H1 (cell line): ENCODE measurements around the gene PDE4B. TPM values are rescaled to one million over a fixed set of nuclear protein-coding genes. Genes with fewer than 3 reads are reported as not detected.

ENCODE experiments used
- CTCF ChIA-PET: fragments of 300-600 bp; sonication (Branson Sonifier 250); formaldehyde crosslinking; loops from one replicate; lab custom pipeline; 2021; ENCODE audit not compliant: partially characterized antibody; lab: Charles Lee
- POLR2A ChIA-PET: fragments of 300-600 bp; sonication (Branson Sonifier 250); formaldehyde crosslinking; loops from one replicate; lab custom pipeline; 2021; ENCODE audit warnings: inconsistent platforms; ENCODE audit not compliant: partially characterized antibody; lab: Charles Lee
- DNase-seq, 2 experiments: peaks; one replicate each; pipeline versions ENCODE4 v3.0.0 to v3.0.0-alpha.2; 2010 to 2022; ENCODE audit warnings: low spot score in 2 of 2, low read depth in 1 of 2, mixed read lengths in 1 of 2
- FAIRE-seq: peaks from 2 replicates; lab custom pipeline; 2011; peaks lifted over from hg19 to GRCh38; lab: Jason Lieb, UNC
- H2AFZ ChIP-seq: 2 replicates; pipeline ENCODE4 v1.8.1; 2012; ENCODE audit warnings: low read length, inconsistent platforms
- H2AK5ac ChIP-seq: 2 replicates; pipeline ENCODE4 v1.6.1; 2013; ENCODE audit warnings: low read depth, low read length
- H2BK120ac ChIP-seq: replicated peaks from 2 replicates; pipeline ENCODE3; 2013; ENCODE audit warnings: low read depth, low read length, inconsistent platforms
- H2BK12ac ChIP-seq: 2 replicates; pipeline ENCODE4 v1.6.1; 2013; ENCODE audit warnings: low read depth, low read length
- H2BK15ac ChIP-seq: 2 replicates; pipeline ENCODE4 v1.6.1; 2013; ENCODE audit warnings: low read length
- H2BK20ac ChIP-seq: 2 replicates; pipeline ENCODE4 v1.6.1; 2013; ENCODE audit warnings: low read length
- H2BK5ac ChIP-seq: 2 replicates; pipeline ENCODE4 v1.6.1; 2013; ENCODE audit warnings: low read depth, low read length
- H3K14ac ChIP-seq: 2 replicates; pipeline ENCODE4 v1.6.1; 2013; ENCODE audit warnings: inconsistent platforms; ENCODE audit not compliant: insufficient read length
- H3K18ac ChIP-seq: 2 replicates; pipeline ENCODE4 v1.6.1; 2013; ENCODE audit warnings: low read length; ENCODE audit errors: extremely low read depth
- H3K23ac ChIP-seq: 2 replicates; pipeline ENCODE4 v1.6.1; 2013; ENCODE audit warnings: inconsistent platforms; ENCODE audit not compliant: insufficient read length
- H3K23me2 ChIP-seq: 2 replicates; pipeline ENCODE4 v1.6.1; 2013; ENCODE audit warnings: low read depth, low read length
- H3K27ac ChIP-seq: 2 replicates; pipeline ENCODE4 v1.6.1; 2011; ENCODE audit warnings: low read depth, low read length, inconsistent platforms
- H3K27me3 ChIP-seq, 4 experiments: replicated peaks in 1 of 4; 1 replicate in 1 of 4; 2 replicates in 3 of 4; pipeline versions ENCODE4 v1.6.1 to v1.8.1; 2011 to 2013; ENCODE audit warnings: low read length in 3 of 4, mild to moderate bottlenecking in 3 of 4, inconsistent platforms in 2 of 4, mixed read lengths in 2 of 4, moderate library complexity in 1 of 4; ENCODE audit not compliant: control insufficient read depth in 3 of 4, insufficient read depth in 3 of 4; ENCODE audit errors: extremely low read depth in 1 of 4
- H3K36me3 ChIP-seq, 4 experiments: 2 replicates each; pipeline versions ENCODE4 v1.6.1 to v1.8.1; 2011 to 2013; ENCODE audit warnings: mild to moderate bottlenecking in 4 of 4, low read length in 3 of 4, moderate library complexity in 2 of 4, control low read depth in 1 of 4, inconsistent platforms in 1 of 4; ENCODE audit not compliant: insufficient read depth in 4 of 4, control insufficient read depth in 2 of 4
- H3K4ac ChIP-seq: replicated peaks from 2 replicates; pipeline ENCODE3; 2013; ENCODE audit warnings: low read length, low read depth, mixed read lengths, inconsistent platforms; ENCODE audit not compliant: insufficient read length
- H3K4me1 ChIP-seq, 4 experiments: replicated peaks in 1 of 4; 1 replicate in 1 of 4; 2 replicates in 3 of 4; pipeline versions ENCODE4 v1.6.1 to v1.8.1; 2011 to 2013; ENCODE audit warnings: low read length in 3 of 4, inconsistent platforms in 2 of 4, mixed read lengths in 1 of 4; ENCODE audit not compliant: insufficient read depth in 4 of 4, control insufficient read depth in 3 of 4
- H3K4me2 ChIP-seq, 2 experiments: 2 replicates each; pipeline versions ENCODE4 v1.6.1 to v1.8.1; 2011 to 2013; ENCODE audit warnings: low read depth in 2 of 2, low read length in 2 of 2, control low read depth in 1 of 2, inconsistent platforms in 1 of 2, mild to moderate bottlenecking in 1 of 2; ENCODE audit not compliant: insufficient read depth in 1 of 2
- H3K4me3 ChIP-seq, 4 experiments: fragments of 200-600, 300-600 bp in 1 of 4; sonication (generic), shearing (Covaris generic), sonication (Bioruptor Twin) in 1 of 4; 2 replicates each; pipeline versions ENCODE4 v1.5.1 to v1.8.1; 2011 to 2016; ENCODE audit warnings: low read length in 4 of 4, low read depth in 3 of 4, control low read depth in 2 of 4, inconsistent platforms in 2 of 4, mild to moderate bottlenecking in 2 of 4, mixed read lengths in 1 of 4, moderate library complexity in 1 of 4; ENCODE audit not compliant: insufficient read depth in 2 of 4; ENCODE audit errors: extremely low read depth in 1 of 4
- H3K56ac ChIP-seq: replicated peaks from 2 replicates; pipeline ENCODE3; 2013; ENCODE audit warnings: low read depth, mild to moderate bottlenecking, mixed read lengths, low read length, inconsistent platforms; ENCODE audit not compliant: insufficient read length
- H3K79me1 ChIP-seq: 2 replicates; pipeline ENCODE4 v1.6.1; 2013; ENCODE audit warnings: low read depth, low read length, control low read depth
- H3K79me2 ChIP-seq, 2 experiments: 2 replicates each; pipeline versions ENCODE4 v1.6.1 to v1.8.1; 2012 to 2013; ENCODE audit warnings: low read length in 2 of 2, mild to moderate bottlenecking in 2 of 2, inconsistent platforms in 1 of 2; ENCODE audit not compliant: insufficient read depth in 2 of 2, control insufficient read depth in 1 of 2
- H3K9ac ChIP-seq, 4 experiments: replicated peaks in 1 of 4; 1 replicate in 1 of 4; 2 replicates in 3 of 4; pipeline versions ENCODE4 v1.6.1 to v1.8.1; 2011 to 2013; ENCODE audit warnings: low read depth in 3 of 4, low read length in 3 of 4, control low read depth in 2 of 4, mild to moderate bottlenecking in 2 of 4, moderate library complexity in 2 of 4, inconsistent platforms in 1 of 4; ENCODE audit errors: extremely low read depth in 1 of 4
- H3K9me3 ChIP-seq, 2 experiments: 2 replicates each; pipeline versions ENCODE4 v1.6.1 to v1.8.1; 2012 to 2013; ENCODE audit warnings: mild to moderate bottlenecking in 2 of 2, moderate library complexity in 2 of 2, control low read depth in 1 of 2, inconsistent platforms in 1 of 2, low read depth in 1 of 2, low read length in 1 of 2, mixed read lengths in 1 of 2; ENCODE audit not compliant: insufficient read depth in 2 of 2
- H4K20me1 ChIP-seq, 2 experiments: replicated peaks in 1 of 2; 2 replicates each; pipeline versions ENCODE3 to v1.8.1; 2011 to 2013; ENCODE audit warnings: inconsistent platforms in 2 of 2, low read length in 2 of 2, mild to moderate bottlenecking in 1 of 2; ENCODE audit not compliant: insufficient read depth in 2 of 2, control insufficient read depth in 1 of 2
- H4K5ac ChIP-seq: 2 replicates; pipeline ENCODE4 v1.6.1; 2013; ENCODE audit warnings: low read length, low read depth, mixed read lengths, inconsistent platforms; ENCODE audit not compliant: insufficient read length
- H4K8ac ChIP-seq: 2 replicates; pipeline ENCODE4 v1.8.0; 2013; ENCODE audit warnings: mild to moderate bottlenecking, moderate library complexity, low read length, inconsistent platforms; ENCODE audit not compliant: insufficient read depth; ENCODE audit errors: extremely low read depth
- H4K91ac ChIP-seq: replicated peaks from 2 replicates; pipeline ENCODE3; 2013; ENCODE audit warnings: low read length, mixed read lengths, inconsistent platforms; ENCODE audit not compliant: insufficient read length
- BACH1 ChIP-seq: IDR thresholded peaks from 2 replicates; pipeline ENCODE4 v1.6.1; 2012; ENCODE audit warnings: low read length, improper control_type of control experiment
- CBX5 ChIP-seq: fragments of 300-800, 300-1000 bp; sonication (generic); IDR thresholded peaks from 2 replicates; pipeline ENCODE4 v1.7.1; 2016; ENCODE audit warnings: antibody characterized with exemption, low read length, low read depth
- CHD1 ChIP-seq: IDR thresholded peaks from 2 replicates; pipeline ENCODE4 v1.6.1; 2012; ENCODE audit warnings: low read depth, low read length, improper control_type of control experiment
- HDAC6 ChIP-seq: IDR thresholded peaks from one replicate; pipeline ENCODE4 v1.7.1; 2012; ENCODE audit warnings: low read depth, mild to moderate bottlenecking, inconsistent platforms, low read length, moderate library complexity
- KDM1A ChIP-seq: fragments of 200-600, 300-600 bp; sonication (generic); IDR thresholded peaks from 2 replicates; pipeline ENCODE4 v1.7.1; 2016; ENCODE audit warnings: mild to moderate bottlenecking, low read length, borderline replicate concordance
- POLR2AphosphoS5 ChIP-seq: IDR thresholded peaks from 2 replicates; pipeline ENCODE4 v1.6.1; 2011; ENCODE audit warnings: low read depth, low read length
- SIX5 ChIP-seq: IDR thresholded peaks from 2 replicates; pipeline ENCODE4 v1.6.1; 2011; ENCODE audit warnings: mild to moderate bottlenecking, low read depth, low read length
- TEAD4 ChIP-seq: IDR thresholded peaks from 2 replicates; pipeline ENCODE4 v1.6.1; 2012; ENCODE audit warnings: low read depth, low read length, inconsistent platforms, mixed read lengths
- ZNF274 ChIP-seq: IDR thresholded peaks from 2 replicates; pipeline ENCODE4 v1.7.0; 2012; ENCODE audit warnings: low read length, borderline replicate concordance; ENCODE audit errors: extremely low read depth
- WGBS, 2 experiments: shearing (Covaris generic) in 1 of 2; methylation state at CpG; one replicate each; pipeline versions ENCODE4 v1.1.6 to v1.1.7; 2013 to 2015; ENCODE audit warnings: low lambda C conversion rate in 2 of 2, mixed read lengths in 2 of 2, inconsistent platforms in 1 of 2, low coverage in 1 of 2, missing lambda C conversion rate in 1 of 2; ENCODE audit not compliant: insufficient replicate concordance in 2 of 2, insufficient coverage in 1 of 2, insufficient read length in 1 of 2; ENCODE audit errors: extremely low coverage in 1 of 2, missing lambda C conversion rate in 1 of 2; 5-methylcytosine and 5-hydroxymethylcytosine counted together
- polyA plus RNA-seq, 7 experiments: library from polyadenylated mRNA; depleted of rRNA in 3 of 7; stranded (reverse) in 5 of 7; unstranded in 2 of 7; fragments of >200 nt in 5 of 7; fragments of 200-250 nt in 2 of 7; gene quantifications; 1 replicate in 5 of 7; 2 replicates in 1 of 7; 4 replicates in 1 of 7; pipeline versions ENCODE4 v1.2.1 to v1.2.3, GENCODE V29; 2011 to 2013; ENCODE audit warnings: missing spikeins in 2 of 7, mixed read lengths in 2 of 7
- total RNA-seq: library from RNA; stranded (reverse); fragmentation: NEBNext Ultra II Directional; extraction: Animal tissue kit (Norgen Biotek cat#: 25700); gene quantifications from 2 replicates; pipeline ENCODE4 v1.2.1, GENCODE V29; 2021
- TF ChIP-seq, protein P1 (sequence below): IDR thresholded peaks from 2 replicates; pipeline ENCODE4 v1.6.1; 2011; ENCODE audit warnings: low read depth, mild to moderate bottlenecking, low read length; ENCODE audit not compliant: insufficient read depth
- TF ChIP-seq, protein P2 (sequence below): IDR thresholded peaks from 2 replicates; pipeline ENCODE4 v1.6.1; 2012; ENCODE audit warnings: low read length, inconsistent platforms

PDE4B gene
- total and polyA plus RNA-seq, 2 of the 8 experiments (the other 6 are each of a cell fraction or from before 2014, with no cell fraction given): 5.0 to 15.1 TPM

DNA sequence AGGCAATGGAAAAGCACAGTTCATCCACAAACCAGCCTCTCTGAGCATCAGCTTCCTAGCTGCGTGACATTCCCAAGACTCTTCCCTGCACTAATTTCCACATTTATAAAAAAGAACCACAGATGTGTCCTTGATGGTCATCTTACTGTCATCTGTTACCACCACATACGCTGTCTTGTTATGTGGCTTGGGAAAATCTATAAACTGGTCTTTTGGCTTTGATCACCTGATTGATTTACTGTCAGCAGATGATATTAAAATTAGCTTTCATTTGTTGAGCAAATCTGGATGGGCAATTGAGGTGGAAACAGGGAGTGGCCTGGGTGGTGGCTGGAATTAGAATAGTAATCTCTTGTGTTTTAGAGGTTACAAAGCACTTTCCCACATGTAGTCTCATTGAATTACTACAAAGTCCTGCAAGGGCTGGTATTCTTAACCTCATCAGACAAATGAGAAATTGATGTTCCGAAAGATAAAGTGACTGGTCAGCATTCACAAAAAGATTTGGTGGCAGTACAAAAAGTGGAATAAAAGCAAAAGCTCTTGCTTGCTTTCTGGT lies 509.6 kb downstream of the PDE4B start:
- no peak overlapping the region for H2BK5ac ChIP-seq
- TF ChIP-seq SIX5: no peak
- TF ChIP-seq ZNF274: no peak
- TF ChIP-seq POLR2AphosphoS5: no peak
- TF ChIP-seq, protein P1, sequence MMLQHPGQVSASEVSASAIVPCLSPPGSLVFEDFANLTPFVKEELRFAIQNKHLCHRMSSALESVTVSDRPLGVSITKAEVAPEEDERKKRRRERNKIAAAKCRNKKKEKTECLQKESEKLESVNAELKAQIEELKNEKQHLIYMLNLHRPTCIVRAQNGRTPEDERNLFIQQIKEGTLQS: no peak
- TF ChIP-seq, protein P2, sequence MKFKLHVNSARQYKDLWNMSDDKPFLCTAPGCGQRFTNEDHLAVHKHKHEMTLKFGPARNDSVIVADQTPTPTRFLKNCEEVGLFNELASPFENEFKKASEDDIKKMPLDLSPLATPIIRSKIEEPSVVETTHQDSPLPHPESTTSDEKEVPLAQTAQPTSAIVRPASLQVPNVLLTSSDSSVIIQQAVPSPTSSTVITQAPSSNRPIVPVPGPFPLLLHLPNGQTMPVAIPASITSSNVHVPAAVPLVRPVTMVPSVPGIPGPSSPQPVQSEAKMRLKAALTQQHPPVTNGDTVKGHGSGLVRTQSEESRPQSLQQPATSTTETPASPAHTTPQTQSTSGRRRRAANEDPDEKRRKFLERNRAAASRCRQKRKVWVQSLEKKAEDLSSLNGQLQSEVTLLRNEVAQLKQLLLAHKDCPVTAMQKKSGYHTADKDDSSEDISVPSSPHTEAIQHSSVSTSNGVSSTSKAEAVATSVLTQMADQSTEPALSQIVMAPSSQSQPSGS: no peak
- TF ChIP-seq KDM1A: no peak
- TF ChIP-seq TEAD4: no peak
- TF ChIP-seq BACH1: no peak
- no peak for TF ChIP-seq CHD1
- TF ChIP-seq HDAC6: no peak
- TF ChIP-seq CBX5: no peak
- H4K20me1 ChIP-seq: no peaks in the 10 kb centered on the region
- peaks cover 0 to 2% (median 0%) of the 10 kb centered on the region in 4 experiments; a peak in 1 of 7 replicates for H3K27me3 ChIP-seq
- no peaks in the 10 kb centered on the region for H3K79me1 ChIP-seq
- H4K91ac ChIP-seq: no peak overlapping the region
- no peak overlapping the region for H2BK120ac ChIP-seq
- H3K56ac ChIP-seq: no peak overlapping the region
- H4K8ac ChIP-seq: no peak overlapping the region
- no peaks in the 10 kb centered on the region for H3K79me2 ChIP-seq
- H2BK15ac ChIP-seq: no peak overlapping the region
- no peaks in the 10 kb centered on the region for H3K9me3 ChIP-seq
- H3K18ac ChIP-seq: no peak overlapping the region
- H2BK12ac ChIP-seq: no peak overlapping the region
- DNase-seq (no peak), FAIRE-seq (no peak)
- H3K27ac ChIP-seq: no peak overlapping the region
- H3K4ac ChIP-seq: no peak overlapping the region
- no peak overlapping the region for H3K9ac ChIP-seq
- H4K5ac ChIP-seq: no peak overlapping the region
- no peak overlapping the region for H3K14ac ChIP-seq
- ChIA-PET CTCF (interaction anchor here (2.5 kb wide), 1 partner anchor 143 kb away, joined by 14 read pairs; no protein-coding TSS in a partner anchor), POLR2A (interaction anchor here (0.6 kb wide), 1 partner anchor 60 kb away, joined by 3 read pairs; no protein-coding TSS in a partner anchor)
- no peak overlapping the region for H3K4me2 ChIP-seq
- WGBS, 2 experiments: 95% methylated on average over 3 of the region's 3 CpGs; no CpG with 5 or more reads in 1 of the 2 experiments
- no peaks in the 10 kb centered on the region for H3K23me2 ChIP-seq
- no peak overlapping the region for H3K23ac ChIP-seq
- no peak overlapping the region for H2AK5ac ChIP-seq
- no peak overlapping the region for H3K4me3 ChIP-seq
- H3K36me3 ChIP-seq: no peaks in the 10 kb centered on the region
- no peaks in the 10 kb centered on the region for H3K4me1 ChIP-seq
- no peak overlapping the region for H2BK20ac ChIP-seq
- H2AFZ ChIP-seq: no peak overlapping the region
